ENCODE results near the gene COL23A1. TPM values are rescaled to one million over a fixed set of nuclear protein-coding genes. Genes with fewer than 3 reads are reported as not detected.
"Not testable (repeated sequence)": the region's sequence is repeated elsewhere in the genome, so short reads cannot be mapped to it uniquely, and the experiment has no call there.

The COL23A1 gene
- total RNA-seq, 4 donors from 2014 or later: 0.93 to 4.6 (median 2.4) TPM

DNA sequence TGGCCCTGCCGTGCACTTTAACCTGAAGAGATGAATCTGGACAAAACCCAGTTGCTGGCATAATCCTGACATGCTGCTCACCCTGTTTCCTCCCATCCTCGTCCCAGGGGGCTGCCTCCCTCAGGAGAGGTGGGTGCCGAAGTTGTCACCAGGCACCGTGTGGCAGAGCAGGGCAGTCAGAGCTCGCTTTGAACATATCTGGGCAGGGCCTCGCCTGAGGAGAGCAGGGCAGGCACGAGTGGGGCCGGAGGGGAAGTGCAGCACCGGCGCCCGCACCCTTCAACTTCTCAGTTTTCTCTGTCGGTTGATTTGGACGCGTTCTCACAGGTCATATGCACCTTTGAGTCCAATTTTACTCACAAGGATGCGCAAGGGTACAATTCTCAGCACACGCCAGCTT is 216.5 kb downstream of the COL23A1 start:
- Histone ChIP-seq H3K4me1 (peaks cover 0 to 27% (median 0%) of the 10 kb centered on the region in 3 donors), H3K9me3 (no peaks in the 10 kb centered on the region), H3K27ac (no peak overlapping the region), H3K4me3 (no peak overlapping the region), H3K36me3 (no peaks in the 10 kb centered on the region), H3K27me3 (peaks cover 12% of the 10 kb centered on the region)
- WGBS, 2 donors (ENCODE audit: low coverage in 1 of 2): 93 to 100% methylated on average over 3 to 9 of the region's 16 CpGs
- no peak for ATAC-seq
- TF ChIP-seq POLR2A (IDR thresholded peaks at IDR 0.05) (no peak), EP300 (IDR thresholded peaks at IDR 0.05) (no peak), POLR2AphosphoS5 (IDR thresholded peaks at IDR 0.05) (no peak)
- TF ChIP-seq, protein P1, sequence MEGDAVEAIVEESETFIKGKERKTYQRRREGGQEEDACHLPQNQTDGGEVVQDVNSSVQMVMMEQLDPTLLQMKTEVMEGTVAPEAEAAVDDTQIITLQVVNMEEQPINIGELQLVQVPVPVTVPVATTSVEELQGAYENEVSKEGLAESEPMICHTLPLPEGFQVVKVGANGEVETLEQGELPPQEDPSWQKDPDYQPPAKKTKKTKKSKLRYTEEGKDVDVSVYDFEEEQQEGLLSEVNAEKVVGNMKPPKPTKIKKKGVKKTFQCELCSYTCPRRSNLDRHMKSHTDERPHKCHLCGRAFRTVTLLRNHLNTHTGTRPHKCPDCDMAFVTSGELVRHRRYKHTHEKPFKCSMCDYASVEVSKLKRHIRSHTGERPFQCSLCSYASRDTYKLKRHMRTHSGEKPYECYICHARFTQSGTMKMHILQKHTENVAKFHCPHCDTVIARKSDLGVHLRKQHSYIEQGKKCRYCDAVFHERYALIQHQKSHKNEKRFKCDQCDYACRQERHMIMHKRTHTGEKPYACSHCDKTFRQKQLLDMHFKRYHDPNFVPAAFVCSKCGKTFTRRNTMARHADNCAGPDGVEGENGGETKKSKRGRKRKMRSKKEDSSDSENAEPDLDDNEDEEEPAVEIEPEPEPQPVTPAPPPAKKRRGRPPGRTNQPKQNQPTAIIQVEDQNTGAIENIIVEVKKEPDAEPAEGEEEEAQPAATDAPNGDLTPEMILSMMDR (IDR thresholded peaks at IDR 0.05): no peak

DNA sequence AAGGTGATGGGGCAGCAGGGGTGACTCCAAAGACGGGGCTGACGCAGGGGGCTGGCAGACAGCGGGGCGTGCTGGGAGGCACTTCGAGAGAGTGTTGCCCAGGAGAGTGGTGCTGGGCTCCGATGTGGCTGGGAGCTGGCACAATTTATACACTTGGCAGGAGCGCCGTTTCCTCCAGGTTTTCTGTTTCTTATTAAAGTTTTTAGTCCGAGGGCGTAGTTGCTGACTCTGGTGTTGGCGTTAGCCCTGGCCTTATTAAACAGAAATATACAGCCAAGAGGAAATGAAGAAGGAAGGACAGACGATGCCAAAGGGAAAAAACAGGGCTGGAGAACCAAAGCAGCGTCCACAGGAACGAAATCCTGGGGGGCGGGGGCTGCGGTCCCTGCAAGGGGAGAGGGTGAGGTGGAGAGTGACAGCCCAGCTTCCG is 218.0 kb downstream of the COL23A1 start:
- Histone ChIP-seq H3K9me3 (no peaks in the 10 kb centered on the region), H3K4me1 (peaks cover 0 to 25% (median 0%) of the 10 kb centered on the region in 3 donors), H3K36me3 (no peaks in the 10 kb centered on the region), H3K27me3 (peaks cover 16% of the 10 kb centered on the region), H3K4me3 (peak overlapping the region in 1 of 2 donors; percentile 32), H3K27ac (peak overlapping the region in 3 of 4 donors; percentile 45 to 68 (median 63))
- TF ChIP-seq POLR2A (IDR thresholded peaks at IDR 0.05) (no peak), POLR2AphosphoS5 (IDR thresholded peaks at IDR 0.05) (no peak), EP300 (IDR thresholded peaks at IDR 0.05) (no peak)
- TF ChIP-seq, protein P1 (IDR thresholded peaks at IDR 0.05): no peak
- WGBS, 2 donors (ENCODE audit: low coverage in 1 of 2): 4 to 33% methylated on average over 4 to 15 of the region's 17 CpGs
- ATAC-seq: peak; percentile 28

DNA sequence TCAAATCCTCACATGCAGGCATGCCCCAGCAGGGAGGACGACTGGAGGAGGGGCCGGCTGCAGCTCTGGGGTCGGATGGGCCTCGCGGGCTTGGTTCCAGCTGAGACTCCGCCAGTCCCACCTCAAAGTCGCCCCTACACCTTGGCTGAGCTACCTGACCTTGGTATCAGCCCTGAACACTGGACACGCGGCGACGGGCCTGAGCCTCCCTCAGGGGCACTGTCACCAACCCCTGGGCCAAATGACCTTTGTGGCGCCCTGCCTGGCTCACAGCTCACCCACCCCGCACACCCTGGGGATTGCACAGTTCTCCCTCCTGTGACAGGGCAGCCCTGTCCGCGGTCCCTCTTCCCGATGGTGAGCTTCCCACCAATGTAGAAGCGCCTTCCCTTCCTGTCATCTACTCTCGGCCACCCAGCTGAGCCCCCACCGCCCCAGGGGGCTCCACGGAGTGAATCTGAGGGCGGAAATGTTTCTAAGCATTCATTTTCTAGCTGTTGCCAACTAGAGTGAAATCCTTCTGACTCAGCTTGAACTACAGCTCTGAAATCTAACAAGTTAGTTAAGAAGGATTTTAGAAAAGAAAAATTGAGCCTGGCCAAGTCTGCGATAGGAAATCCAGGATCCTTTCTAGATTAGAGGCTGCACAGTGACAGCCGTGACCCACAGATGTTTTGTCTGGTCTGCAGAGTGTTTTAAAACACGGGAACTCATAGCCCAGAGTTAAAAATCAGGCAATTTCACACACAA is 218.7 kb downstream of the COL23A1 start:
- H3K4me1 ChIP-seq: peaks cover 0 to 25% (median 0%) of the 10 kb centered on the region in 3 donors
- peak overlapping the region in 1 of 2 donors; percentile 32 for H3K4me3 ChIP-seq
- peaks cover 15% of the 10 kb centered on the region for H3K27me3 ChIP-seq
- H3K36me3 ChIP-seq: no peaks in the 10 kb centered on the region
- ATAC-seq: no peak
- WGBS, 2 donors (ENCODE audit: low coverage in 1 of 2): 12 to 17% methylated on average over 1 to 6 of the region's 24 CpGs
- no peaks in the 10 kb centered on the region for H3K9me3 ChIP-seq
- peak overlapping the region in 3 of 4 donors; percentile 45 to 68 (median 63) for H3K27ac ChIP-seq
- TF ChIP-seq, protein P1 (IDR thresholded peaks at IDR 0.05): no peak
- TF ChIP-seq POLR2AphosphoS5 (IDR thresholded peaks at IDR 0.05) (no peak), POLR2A (IDR thresholded peaks at IDR 0.05) (no peak), EP300 (IDR thresholded peaks at IDR 0.05) (no peak)

DNA sequence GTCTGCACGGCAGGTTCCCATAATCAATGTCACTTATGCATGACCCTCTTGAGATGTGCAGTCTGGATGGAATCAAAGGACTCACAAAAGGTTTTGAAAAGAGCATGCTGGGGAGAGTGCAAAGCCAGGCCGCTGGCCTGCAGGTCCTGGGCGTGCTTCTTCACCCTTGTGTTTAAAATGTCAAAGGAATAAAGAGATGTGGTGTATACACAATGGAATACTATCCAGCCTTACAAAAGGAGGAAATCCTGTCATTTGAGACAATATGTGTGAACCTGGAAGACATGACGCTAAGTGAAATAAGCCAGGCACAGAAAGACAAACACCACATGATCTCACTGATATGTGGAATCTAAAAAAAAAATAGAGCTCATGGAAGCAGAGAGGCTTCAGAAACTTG is 220.1 kb downstream of the COL23A1 start:
- Histone ChIP-seq H3K4me1 (peaks cover 0 to 25% (median 0%) of the 10 kb centered on the region in 3 donors), H3K27ac (no peak overlapping the region), H3K4me3 (no peak overlapping the region), H3K9me3 (no peaks in the 10 kb centered on the region), H3K27me3 (peaks cover 11% of the 10 kb centered on the region), H3K36me3 (no peaks in the 10 kb centered on the region)
- 84% methylated on average over 4 of the region's 4 CpGs; no CpG with 5 or more reads in 1 of the 2 donors for WGBS, 2 donors (ENCODE audit: low coverage in 1 of 2)
- ATAC-seq: no peak
- no peak for TF ChIP-seq POLR2A (IDR thresholded peaks at IDR 0.05)
- TF ChIP-seq, protein P1 (IDR thresholded peaks at IDR 0.05): no peak
- TF ChIP-seq EP300 (IDR thresholded peaks at IDR 0.05): no peak

DNA sequence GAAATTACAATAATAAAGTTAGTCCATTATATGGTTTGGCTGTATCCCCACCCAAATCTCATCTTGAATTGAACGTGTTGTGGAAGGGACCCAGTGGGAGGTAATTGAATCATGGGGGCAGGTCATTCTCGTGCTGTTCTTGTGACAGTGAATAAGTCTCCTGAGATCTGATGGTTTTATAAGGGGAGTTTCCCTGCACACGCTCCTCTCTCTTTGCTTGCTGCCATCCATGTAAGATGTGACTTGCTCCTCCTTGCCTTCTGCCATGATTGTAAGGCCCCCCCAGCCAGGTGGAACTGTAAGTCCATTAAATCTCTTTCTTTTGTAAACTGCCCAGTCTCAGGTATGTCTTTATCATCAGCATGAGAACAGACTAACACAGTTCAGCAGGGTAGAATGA is 220.7 kb downstream of the COL23A1 start:
- H3K27me3 ChIP-seq, H3K9me3 ChIP-seq, H3K4me3 ChIP-seq, H3K36me3 ChIP-seq, H3K27ac ChIP-seq, ATAC-seq: not testable (repeated sequence)
- H3K4me1 ChIP-seq: peaks cover 0 to 25% (median 0%) of the 10 kb centered on the region in 3 donors
- WGBS, 2 donors (ENCODE audit: low coverage in 1 of 2): 83 to 90% methylated on average over 2 of the region's 3 CpGs

All from gastroesophageal sphincter (tissue), 4 donors.